PFSK-1 (cell line): ENCODE data around the gene PNLIPRP2.

Experiments used
- FOXP2 ChIP-seq: optimal IDR thresholded peaks from 2 replicates; pipeline ENCODE3; 2011; ENCODE audit warnings: borderline replicate concordance, control low read depth, inconsistent platforms; ENCODE audit not compliant: insufficient read depth; ENCODE audit errors: extremely low read length, extremely low read depth
- POLR2AphosphoS5 ChIP-seq: IDR thresholded peaks from 2 replicates; pipeline ENCODE4 v1.6.1; 2012; ENCODE audit warnings: low read depth, mild to moderate bottlenecking, control low read depth, low read length, moderate library complexity
- REST ChIP-seq, 2 experiments: IDR thresholded peaks; 2 replicates each; pipeline versions ENCODE4 v1.6.1 to v1.8.0; 2011 to 2012; ENCODE audit warnings: low read depth in 2 of 2, low read length in 2 of 2, control low read depth in 1 of 2, inconsistent platforms in 1 of 2, mild to moderate bottlenecking in 1 of 2, moderate library complexity in 1 of 2; ENCODE audit not compliant: insufficient read depth in 1 of 2
- SIN3A ChIP-seq: IDR thresholded peaks from 2 replicates; pipeline ENCODE4 v1.6.1; 2012; ENCODE audit warnings: mild to moderate bottlenecking, low read length, moderate library complexity, borderline replicate concordance; ENCODE audit not compliant: insufficient read depth
- TAF1 ChIP-seq: IDR thresholded peaks from 2 replicates; pipeline ENCODE4 v1.6.1; 2012; ENCODE audit warnings: low read length, control low read depth, borderline replicate concordance; ENCODE audit not compliant: insufficient read depth

PNLIPRP2 gene

GRCh38 chr10:116621476-116621875 lies 723 bp downstream of the PNLIPRP2 start:
- no peak for TF ChIP-seq REST (IDR thresholded peaks at IDR 0.05; ENCODE audit: insufficient read depth in 1 of 2, low read depth in 2 of 2, low read length in 2 of 2)
- TF ChIP-seq FOXP2 = no peak
- no peak for TF ChIP-seq POLR2AphosphoS5
- TF ChIP-seq TAF1 = no peak
- TF ChIP-seq SIN3A = no peak

GRCh38 chr10:116621934-116622655 lies 1.3 kb downstream of the PNLIPRP2 start:
- TF ChIP-seq REST (IDR thresholded peaks at IDR 0.05; ENCODE audit: insufficient read depth in 1 of 2, low read depth in 2 of 2, low read length in 2 of 2) (no peak), POLR2AphosphoS5 (no peak), FOXP2 (no peak), SIN3A (no peak), TAF1 (no peak)

GRCh38 chr10:116625845-116626244 lies 5.1 kb downstream of the PNLIPRP2 start:
- TF ChIP-seq REST (IDR thresholded peaks at IDR 0.05; ENCODE audit: insufficient read depth in 1 of 2, low read depth in 2 of 2, low read length in 2 of 2) (no peak), POLR2AphosphoS5 (no peak), TAF1 (no peak), FOXP2 (no peak), SIN3A (no peak)

GRCh38 chr10:116626815-116627214 lies 6.1 kb downstream of the PNLIPRP2 start:
- no peak for TF ChIP-seq REST (IDR thresholded peaks at IDR 0.05; ENCODE audit: insufficient read depth in 1 of 2, low read depth in 2 of 2, low read length in 2 of 2)
- no peak for TF ChIP-seq TAF1
- TF ChIP-seq FOXP2 = no peak
- TF ChIP-seq SIN3A = no peak
- no peak for TF ChIP-seq POLR2AphosphoS5
